Activated T-cell treated with anti-CD3 and anti-CD28 coated beads, Interleukin-2, amount 50 U/mL, for 24 hours (primary cell): Measurements from ENCODE around the gene ASB18.

ENCODE experiments used
- DNase-seq: peaks from one replicate; pipeline ENCODE4 v3.0.0-alpha.2; 2020
- H3K27ac Mint-ChIP-seq: 2 replicates; pipeline ENCODE4 v1.8.0; 2020; ENCODE audit warnings: mild to moderate bottlenecking, mixed read lengths
- H3K27me3 Mint-ChIP-seq: 2 replicates; pipeline ENCODE4 v1.8.0; 2020; ENCODE audit warnings: mixed read lengths
- H3K36me3 Mint-ChIP-seq: 2 replicates; pipeline ENCODE4 v1.8.0; 2020; ENCODE audit warnings: low read depth, mixed read lengths
- H3K4me1 Mint-ChIP-seq: 2 replicates; pipeline ENCODE4 v1.8.0; 2020; ENCODE audit warnings: low read depth, mixed read lengths
- H3K4me3 Mint-ChIP-seq: 2 replicates; pipeline ENCODE4 v1.8.0; 2020; ENCODE audit warnings: mild to moderate bottlenecking, moderate library complexity, mixed read lengths
- H3K9me3 Mint-ChIP-seq: 2 replicates; pipeline ENCODE4 v1.8.0; 2020; ENCODE audit warnings: mixed read lengths

Gene ASB18

DNA sequence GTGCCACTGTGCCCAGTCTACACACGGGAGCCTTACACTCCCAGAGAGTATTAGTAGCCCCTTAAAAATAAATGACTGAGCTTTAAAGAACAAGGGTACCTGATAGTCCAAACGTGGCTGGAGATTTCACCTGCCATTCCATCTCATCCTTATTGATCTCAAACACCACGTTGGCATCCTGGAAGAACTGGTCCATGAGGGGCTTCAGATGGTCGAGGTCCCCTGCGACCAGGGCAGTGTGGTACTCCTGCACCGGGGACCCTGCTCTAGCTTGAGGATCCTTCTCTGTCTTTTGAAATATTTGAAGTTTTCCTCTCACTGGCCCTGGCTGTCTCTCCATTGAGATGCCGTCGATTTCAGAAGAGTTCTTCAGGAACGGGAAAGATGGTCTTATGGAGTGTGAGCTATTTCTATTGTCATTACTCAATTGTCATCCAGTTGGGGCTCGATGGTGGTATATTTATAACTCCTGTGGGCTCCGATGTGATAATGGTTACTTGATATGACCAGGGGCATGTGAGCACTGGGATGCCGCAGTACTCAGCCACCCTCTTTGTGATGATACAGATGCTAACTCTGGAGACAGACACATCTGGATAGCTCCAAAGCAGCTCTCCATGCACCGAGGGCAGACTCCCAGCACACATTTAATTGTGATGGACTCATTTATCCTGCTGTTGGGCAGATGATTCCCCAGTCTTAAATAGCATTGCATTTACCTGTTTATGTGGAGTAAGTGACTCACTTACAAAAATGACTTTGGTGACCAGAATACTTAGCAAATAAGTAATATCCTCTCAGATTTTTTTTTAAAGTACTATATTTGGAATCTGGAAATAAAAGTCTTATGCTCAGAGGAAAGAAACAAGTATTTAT is 22.8 kb downstream of the ASB18 start:
- peaks cover 3% of the 10 kb centered on the region for H3K4me1 Mint-ChIP-seq
- no peak overlapping the region for H3K4me3 Mint-ChIP-seq
- no peak overlapping the region for H3K27ac Mint-ChIP-seq
- peaks cover 50% of the 10 kb centered on the region for H3K27me3 Mint-ChIP-seq
- no peaks in the 10 kb centered on the region for H3K36me3 Mint-ChIP-seq
- no peaks in the 10 kb centered on the region for H3K9me3 Mint-ChIP-seq
- no peak for DNase-seq

- no peak overlapping the region for H3K4me3 Mint-ChIP-seq
Measured at GRCh38 chr2:236240228-236240990, 23.8 kb downstream of the ASB18 start.

DNA sequence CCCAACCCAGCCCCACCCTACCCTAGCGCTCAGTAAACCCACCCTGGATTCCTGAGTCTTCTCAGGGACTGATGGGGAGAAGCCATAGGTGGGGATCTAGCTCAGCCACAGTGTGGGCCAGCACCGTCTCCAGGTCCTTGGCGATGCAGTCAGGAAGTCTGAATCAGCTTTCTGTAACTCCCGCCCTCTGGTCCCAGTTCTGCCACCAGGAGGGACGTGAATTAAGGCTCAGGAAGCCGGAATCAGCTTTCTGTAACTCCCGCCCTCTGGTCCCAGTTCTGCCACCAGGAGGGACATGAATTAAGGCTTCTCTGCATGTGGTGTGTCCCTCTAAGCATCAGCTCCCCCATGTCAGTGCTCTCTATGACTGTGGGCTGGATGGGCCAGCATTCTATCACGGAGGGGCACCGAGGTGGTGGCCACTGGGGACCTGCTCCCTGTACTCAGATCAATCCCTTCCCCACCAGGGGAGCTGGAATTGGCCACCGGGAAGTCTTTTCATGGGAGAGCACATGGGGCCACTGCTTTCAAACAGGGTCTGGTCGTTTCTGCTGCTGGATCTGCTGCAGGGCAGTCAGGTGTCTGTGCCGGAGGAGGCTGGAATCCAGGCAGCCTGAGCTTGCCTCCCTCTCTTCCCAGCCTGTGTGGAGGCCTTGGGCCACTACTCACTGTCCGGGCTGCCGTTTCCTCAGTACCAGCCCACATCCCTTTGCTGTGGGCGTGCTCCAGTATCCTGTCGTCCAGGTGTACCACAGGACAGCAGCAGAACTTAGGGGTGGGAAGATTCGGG is 24.7 kb downstream of the ASB18 start:
- Mint-ChIP-seq H3K27me3 (peaks cover 61% of the 10 kb centered on the region), H3K4me3 (no peak overlapping the region), H3K27ac (no peak overlapping the region), H3K4me1 (peaks cover 4% of the 10 kb centered on the region), H3K9me3 (no peaks in the 10 kb centered on the region), H3K36me3 (no peaks in the 10 kb centered on the region)
- DNase-seq = no peak

More at GRCh38 chr2:236240228-236240990, 23.8 kb downstream of the ASB18 start:
- peaks cover 53% of the 10 kb centered on the region for H3K27me3 Mint-ChIP-seq
- DNase-seq = no peak
- H3K4me1 Mint-ChIP-seq = peaks cover 4% of the 10 kb centered on the region
- no peaks in the 10 kb centered on the region for H3K9me3 Mint-ChIP-seq
- no peaks in the 10 kb centered on the region for H3K36me3 Mint-ChIP-seq
- H3K27ac Mint-ChIP-seq = no peak overlapping the region

DNA sequence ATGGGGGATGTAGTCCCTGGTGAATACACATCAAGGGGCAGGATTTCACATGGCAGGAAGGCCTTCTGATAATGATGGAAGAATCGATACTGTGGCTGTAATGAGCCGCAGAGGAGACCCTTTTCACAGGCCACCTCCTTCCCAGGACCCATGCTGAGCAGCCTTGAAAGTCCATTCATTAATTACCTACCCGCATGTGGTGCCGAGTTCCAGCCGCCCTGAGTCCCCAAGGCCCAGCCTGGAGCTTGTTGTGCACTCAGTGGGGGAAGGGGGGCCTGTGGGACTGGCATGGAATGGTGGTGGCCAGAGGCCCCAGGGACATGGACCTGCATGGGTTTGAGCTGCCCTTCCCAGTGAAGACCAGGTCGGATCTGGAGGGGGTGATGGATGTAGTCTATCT is 25.5 kb downstream of the ASB18 start:
- Mint-ChIP-seq H3K4me3 (no peak overlapping the region), H3K9me3 (no peaks in the 10 kb centered on the region), H3K27me3 (peaks cover 69% of the 10 kb centered on the region), H3K4me1 (peaks cover 4% of the 10 kb centered on the region), H3K36me3 (no peaks in the 10 kb centered on the region), H3K27ac (no peak overlapping the region)
- DNase-seq = no peak

DNA sequence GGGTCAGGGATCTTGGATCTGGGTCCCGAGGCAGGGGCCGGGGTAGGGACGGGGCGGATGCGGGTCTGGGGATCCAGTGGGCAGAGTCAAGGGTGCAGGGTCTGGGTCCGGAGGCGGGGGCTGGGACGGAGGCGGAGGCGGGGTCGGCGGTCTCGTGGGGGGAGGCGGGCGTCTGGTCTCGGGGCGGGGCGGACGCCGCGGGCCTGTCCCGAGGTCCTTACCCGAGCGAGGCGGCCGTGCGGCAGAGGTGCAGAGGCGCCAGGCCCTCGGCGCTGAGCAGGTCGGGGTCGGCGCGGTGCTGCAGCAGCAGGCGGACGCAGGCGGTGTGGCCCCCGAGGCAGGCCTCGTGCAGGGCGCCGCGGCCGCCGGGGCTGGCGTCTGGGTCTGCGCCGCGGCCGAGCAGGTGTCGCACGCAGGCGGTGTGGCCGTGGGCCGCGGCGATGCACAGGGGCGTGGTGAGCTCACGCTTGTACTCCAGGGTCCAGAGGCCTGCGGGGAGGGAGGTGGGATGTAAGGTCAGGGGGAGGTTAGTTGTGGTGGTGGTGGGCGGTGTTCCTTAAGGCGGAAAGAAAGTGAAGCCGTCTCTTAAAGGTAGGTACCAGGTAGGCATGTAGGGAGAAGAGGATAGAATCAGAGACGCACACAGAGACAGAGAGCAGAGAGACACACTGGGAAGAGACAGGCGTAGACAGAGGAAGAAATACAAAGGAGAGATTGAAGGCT is 26.6 kb downstream of the ASB18 start:
- Mint-ChIP-seq H3K4me3 (no peak overlapping the region), H3K36me3 (no peaks in the 10 kb centered on the region), H3K9me3 (no peaks in the 10 kb centered on the region), H3K27ac (no peak overlapping the region), H3K27me3 (peaks cover 68% of the 10 kb centered on the region), H3K4me1 (peaks cover 4% of the 10 kb centered on the region)
- DNase-seq = no peak

DNA sequence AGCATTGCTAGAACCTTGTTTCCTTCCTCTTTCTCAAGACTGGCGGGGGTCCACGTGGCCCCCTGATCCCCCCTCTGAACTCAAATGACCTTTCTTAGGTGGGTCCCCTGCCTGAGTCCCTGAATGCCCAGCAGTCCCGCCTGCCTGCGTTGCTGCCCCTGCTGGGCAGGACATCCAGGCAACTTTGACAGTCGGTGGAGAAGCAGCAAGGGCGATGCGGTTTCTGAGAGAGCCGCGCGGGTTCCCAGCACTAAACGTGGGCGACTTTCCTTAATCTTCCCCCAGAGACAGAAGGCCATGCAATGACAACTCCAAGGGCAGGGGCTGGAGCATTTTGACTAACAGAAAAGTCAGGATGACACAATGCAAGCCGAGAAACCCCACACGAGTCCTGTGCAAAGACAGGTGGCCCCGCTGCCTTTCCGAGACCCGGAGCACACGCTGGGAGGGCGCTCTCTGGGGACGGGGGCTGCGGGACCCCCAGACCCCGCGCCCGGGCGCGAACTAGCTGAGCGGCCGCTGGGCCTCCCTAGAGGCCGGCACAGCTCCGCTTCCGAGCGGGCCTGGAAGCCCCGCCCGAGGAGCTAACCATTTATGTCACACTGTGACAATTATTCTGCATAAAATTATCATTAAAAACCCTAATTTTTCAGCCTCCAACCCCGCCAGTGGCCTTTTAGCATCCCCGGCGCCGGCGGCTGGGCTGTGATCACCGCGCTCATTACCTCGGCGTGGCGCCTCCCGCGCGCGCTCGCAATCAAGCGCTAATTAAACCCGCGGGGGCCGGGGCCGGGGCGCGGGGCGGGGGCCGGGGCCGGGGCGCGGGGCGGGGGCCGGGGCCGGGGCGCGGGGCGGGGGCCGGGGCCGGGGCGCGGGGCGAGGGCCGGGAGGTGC is 27.4 kb downstream of the ASB18 start:
- H3K36me3 Mint-ChIP-seq = no peaks in the 10 kb centered on the region
- no peak for DNase-seq
- peaks cover 4% of the 10 kb centered on the region for H3K9me3 Mint-ChIP-seq
- peaks cover 72% of the 10 kb centered on the region for H3K27me3 Mint-ChIP-seq
- H3K27ac Mint-ChIP-seq = no peak overlapping the region
- no peak overlapping the region for H3K4me3 Mint-ChIP-seq
- H3K4me1 Mint-ChIP-seq = peaks cover 4% of the 10 kb centered on the region

DNA sequence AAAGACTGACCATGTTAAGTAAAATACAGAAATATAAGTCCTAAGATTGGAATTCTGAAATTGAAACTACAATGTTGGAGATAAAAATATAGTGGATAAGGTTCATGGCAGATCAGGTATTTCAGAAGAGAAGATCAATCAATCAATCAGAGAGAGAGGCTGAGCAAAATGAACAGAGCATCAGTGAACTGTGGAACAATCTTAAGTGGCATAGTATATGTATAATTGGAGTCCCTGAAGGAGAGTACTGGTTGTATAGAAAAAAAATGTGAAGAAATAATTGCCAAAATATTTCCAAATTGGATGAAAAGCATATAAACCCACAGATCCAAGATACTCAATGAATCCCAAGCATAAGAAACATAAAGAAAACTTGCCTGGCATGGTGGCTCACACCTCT is 35.0 kb downstream of the ASB18 start:
- no peak overlapping the region for H3K27ac Mint-ChIP-seq
- H3K4me1 Mint-ChIP-seq = no peaks in the 10 kb centered on the region
- no peak overlapping the region for H3K4me3 Mint-ChIP-seq
- H3K9me3 Mint-ChIP-seq = peaks cover 22% of the 10 kb centered on the region
- no peaks in the 10 kb centered on the region for H3K36me3 Mint-ChIP-seq
- peaks cover 34% of the 10 kb centered on the region for H3K27me3 Mint-ChIP-seq
- DNase-seq = no peak

GRCh38 chr2:236223675-236224074 is 40.5 kb downstream of the ASB18 start:
- DNase-seq = no peak
- Mint-ChIP-seq H3K27ac (no peak overlapping the region), H3K4me3 (no peak overlapping the region), H3K9me3 (peaks cover 10% of the 10 kb centered on the region), H3K4me1 (no peaks in the 10 kb centered on the region), H3K27me3 (peaks cover 22% of the 10 kb centered on the region), H3K36me3 (no peaks in the 10 kb centered on the region)

DNA sequence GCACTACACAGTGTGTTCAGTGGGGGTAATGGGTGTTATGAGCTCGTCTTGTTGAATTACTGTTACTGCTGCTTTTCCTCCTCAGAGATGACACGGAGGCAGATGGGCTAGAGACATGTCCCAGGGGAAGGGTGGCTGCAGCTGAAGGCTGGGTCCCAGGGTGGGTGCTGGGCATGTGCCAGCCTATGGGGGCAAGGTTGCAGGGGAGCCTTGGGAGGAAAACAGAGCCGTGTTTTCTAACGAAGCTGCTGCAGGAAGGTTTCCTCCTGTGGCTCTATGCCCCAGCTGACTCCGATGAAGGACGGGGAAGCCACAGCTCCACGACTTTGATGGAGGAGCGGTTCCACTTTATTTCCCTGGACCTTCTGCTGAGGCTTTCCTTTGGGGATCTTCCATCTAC is 42.4 kb downstream of the ASB18 start:
- Mint-ChIP-seq H3K27ac (no peak overlapping the region), H3K36me3 (no peaks in the 10 kb centered on the region), H3K4me1 (no peaks in the 10 kb centered on the region), H3K4me3 (no peak overlapping the region), H3K9me3 (no peaks in the 10 kb centered on the region), H3K27me3 (peaks cover 18% of the 10 kb centered on the region)
- no peak for DNase-seq

GRCh38 chr2:236219411-236219810 is 44.8 kb downstream of the ASB18 start:
- Mint-ChIP-seq H3K27me3 (peaks cover 29% of the 10 kb centered on the region), H3K9me3 (no peaks in the 10 kb centered on the region), H3K4me1 (no peaks in the 10 kb centered on the region), H3K4me3 (no peak overlapping the region), H3K36me3 (no peaks in the 10 kb centered on the region), H3K27ac (no peak overlapping the region)
- DNase-seq = no peak

GRCh38 chr2:236217926-236218325 is 46.3 kb downstream of the ASB18 start:
- Mint-ChIP-seq H3K4me3 (no peak overlapping the region), H3K4me1 (no peaks in the 10 kb centered on the region)

GRCh38 chr2:236216711-236217110 is 47.5 kb downstream of the ASB18 start:
- Mint-ChIP-seq H3K27ac (no peak overlapping the region), H3K36me3 (no peaks in the 10 kb centered on the region), H3K4me1 (no peaks in the 10 kb centered on the region), H3K9me3 (no peaks in the 10 kb centered on the region), H3K27me3 (peaks cover 37% of the 10 kb centered on the region), H3K4me3 (no peak overlapping the region)
- no peak for DNase-seq

More at GRCh38 chr2:236217926-236218325, 46.3 kb downstream of the ASB18 start:
- no peak for DNase-seq
- Mint-ChIP-seq H3K36me3 (no peaks in the 10 kb centered on the region), H3K27ac (no peak overlapping the region), H3K9me3 (no peaks in the 10 kb centered on the region), H3K27me3 (peaks cover 40% of the 10 kb centered on the region)

GRCh38 chr2:236215761-236216333 is 48.4 kb downstream of the ASB18 start:
- Mint-ChIP-seq H3K27me3 (peaks cover 46% of the 10 kb centered on the region), H3K4me3 (no peak overlapping the region), H3K27ac (no peak overlapping the region), H3K4me1 (no peaks in the 10 kb centered on the region), H3K9me3 (no peaks in the 10 kb centered on the region), H3K36me3 (no peaks in the 10 kb centered on the region)
- no peak for DNase-seq
